Fibroblast of mammary gland (primary cell): ENCODE results near the gene ARHGDIA.

Experiments
- DNase-seq: peaks from one replicate; pipeline ENCODE4 v3.0.0-alpha.2; 2010; ENCODE audit warnings: low read depth
- H3K4me3 ChIP-seq: 2 replicates; pipeline ENCODE4 v1.5.1; 2011; ENCODE audit warnings: low read depth, mild to moderate bottlenecking, low read length, moderate library complexity; ENCODE audit not compliant: control insufficient read depth
- TF ChIP-seq, protein P1 (sequence below): conservative IDR thresholded peaks from 2 replicates; pipeline ENCODE4 v1.5.1; 2011; ENCODE audit warnings: low read depth, low read length, inconsistent platforms; ENCODE audit not compliant: control insufficient read depth, insufficient read depth

The ARHGDIA gene

DNA sequence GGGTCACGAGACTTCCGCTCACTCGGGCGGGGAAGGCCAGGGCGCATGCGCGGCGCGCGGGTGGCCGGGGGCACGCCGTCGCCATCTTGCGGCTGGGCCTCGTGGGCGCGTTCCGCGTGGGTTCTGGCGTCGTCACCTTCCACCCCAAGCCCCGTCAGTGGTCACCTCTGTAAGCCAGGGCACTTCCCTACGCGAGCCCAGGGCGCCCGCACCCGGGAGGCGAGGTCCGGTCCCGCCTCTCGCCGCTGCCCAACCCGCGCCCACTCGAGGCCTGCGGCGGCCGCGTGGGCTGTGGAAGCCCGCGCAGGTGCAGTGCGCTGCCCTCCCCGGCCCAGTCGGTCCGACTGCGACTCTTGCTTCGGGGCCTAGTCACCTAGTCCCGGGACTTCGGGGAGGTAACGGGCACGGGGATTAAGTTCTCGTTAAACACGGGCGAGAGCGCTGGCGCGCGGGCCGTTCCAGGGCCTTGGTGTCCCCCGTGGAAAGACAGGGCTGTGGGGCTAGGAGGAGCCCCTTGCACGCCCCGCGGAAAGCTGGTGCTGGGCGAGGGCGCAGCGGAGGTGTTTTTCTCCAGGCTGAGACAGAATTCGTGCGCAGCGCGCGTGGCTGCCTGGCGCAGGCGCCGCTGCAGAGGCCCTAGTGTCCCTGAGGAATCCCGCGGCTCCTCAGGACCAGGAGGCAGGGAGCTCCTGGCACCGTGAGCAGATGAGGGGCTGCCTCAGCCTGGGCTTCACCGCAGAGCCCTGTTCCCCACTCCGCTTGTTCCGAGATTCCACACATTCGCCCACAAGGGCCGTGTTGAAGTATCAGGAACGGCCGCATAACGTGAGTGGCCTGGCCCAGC lies 472 bp upstream of the ARHGDIA start:
- peak; percentile 83 for DNase-seq
- TF ChIP-seq, protein P1, sequence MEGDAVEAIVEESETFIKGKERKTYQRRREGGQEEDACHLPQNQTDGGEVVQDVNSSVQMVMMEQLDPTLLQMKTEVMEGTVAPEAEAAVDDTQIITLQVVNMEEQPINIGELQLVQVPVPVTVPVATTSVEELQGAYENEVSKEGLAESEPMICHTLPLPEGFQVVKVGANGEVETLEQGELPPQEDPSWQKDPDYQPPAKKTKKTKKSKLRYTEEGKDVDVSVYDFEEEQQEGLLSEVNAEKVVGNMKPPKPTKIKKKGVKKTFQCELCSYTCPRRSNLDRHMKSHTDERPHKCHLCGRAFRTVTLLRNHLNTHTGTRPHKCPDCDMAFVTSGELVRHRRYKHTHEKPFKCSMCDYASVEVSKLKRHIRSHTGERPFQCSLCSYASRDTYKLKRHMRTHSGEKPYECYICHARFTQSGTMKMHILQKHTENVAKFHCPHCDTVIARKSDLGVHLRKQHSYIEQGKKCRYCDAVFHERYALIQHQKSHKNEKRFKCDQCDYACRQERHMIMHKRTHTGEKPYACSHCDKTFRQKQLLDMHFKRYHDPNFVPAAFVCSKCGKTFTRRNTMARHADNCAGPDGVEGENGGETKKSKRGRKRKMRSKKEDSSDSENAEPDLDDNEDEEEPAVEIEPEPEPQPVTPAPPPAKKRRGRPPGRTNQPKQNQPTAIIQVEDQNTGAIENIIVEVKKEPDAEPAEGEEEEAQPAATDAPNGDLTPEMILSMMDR = no peak
- peak overlapping the region; percentile 64 for H3K4me3 ChIP-seq

- peak overlapping the region; percentile 76 for H3K4me3 ChIP-seq
- TF ChIP-seq, protein P1 = no peak
- peak; percentile 69 for DNase-seq
These were observed 781 bp downstream of the ARHGDIA start for GRCh38 chr17:81870131-81870980.

- TF ChIP-seq, protein P1 = peak; percentile 45
- peak; percentile 27 for DNase-seq
- H3K4me3 ChIP-seq = peak overlapping the region; percentile 76
These were observed 1.7 kb downstream of the ARHGDIA start for GRCh38 chr17:81869221-81870130.

DNA sequence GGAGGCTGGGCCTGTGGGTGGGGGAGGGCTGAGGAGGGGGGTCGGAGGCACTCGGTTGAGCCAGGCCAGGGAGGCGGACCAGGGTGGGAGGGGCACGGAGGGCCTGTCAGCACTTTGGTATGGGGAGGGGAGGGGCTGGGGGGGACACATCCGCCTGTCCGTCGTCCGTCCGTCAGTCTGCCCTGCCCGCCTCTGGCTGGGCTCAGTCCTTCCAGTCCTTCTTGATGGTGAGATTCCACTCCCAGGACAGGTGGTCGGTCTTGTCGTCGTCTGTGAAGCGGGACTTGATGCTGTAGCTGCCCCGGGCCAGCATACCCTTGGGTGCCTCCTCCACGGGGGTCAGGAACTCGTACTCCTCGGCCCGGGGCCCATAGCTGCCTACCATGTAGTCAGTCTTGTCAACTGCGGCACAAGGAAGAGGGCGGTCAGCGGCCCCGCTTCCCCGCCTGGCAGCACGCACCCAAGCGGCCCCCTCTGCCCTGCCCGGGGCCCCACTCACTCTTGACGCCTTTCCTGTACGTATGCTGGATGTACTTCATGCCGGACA lies 2.4 kb downstream of the ARHGDIA start:
- DNase-seq = peak; percentile 89
- TF ChIP-seq, protein P1 = no peak
- H3K4me3 ChIP-seq = peak overlapping the region; percentile 76

DNA sequence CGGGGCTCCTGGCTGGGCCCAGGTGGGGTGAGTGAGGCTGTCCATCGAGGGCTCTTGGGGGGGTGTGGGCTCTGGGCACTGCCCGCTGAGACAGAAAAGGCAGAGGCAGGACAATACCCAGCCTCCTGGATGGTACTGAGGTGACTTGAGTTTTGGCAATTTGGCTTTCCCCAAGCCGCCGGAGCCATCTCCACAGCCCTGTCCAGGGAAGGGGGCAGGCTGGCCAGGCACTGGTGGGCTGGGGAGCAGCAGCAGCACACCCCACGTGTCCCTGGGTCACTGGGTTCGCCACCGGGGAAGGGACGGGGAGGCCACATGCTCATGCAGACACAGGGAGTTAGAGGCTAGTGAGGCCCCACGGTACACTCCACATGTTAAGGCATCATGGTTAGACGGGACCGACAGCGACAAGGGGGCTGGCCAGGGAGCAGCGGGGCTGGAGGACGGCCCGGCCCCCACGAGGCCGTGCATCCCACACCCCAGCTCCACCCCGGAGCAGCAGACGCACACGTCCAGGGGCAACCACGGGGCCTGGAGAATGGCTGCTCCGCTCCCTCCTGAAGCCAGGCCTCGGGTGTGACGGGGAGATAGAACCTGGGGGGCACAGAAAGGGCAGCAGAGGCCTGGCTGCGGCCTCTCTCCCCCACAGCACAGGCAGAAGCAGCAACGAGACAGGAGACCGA lies 3.0 kb downstream of the ARHGDIA start:
- TF ChIP-seq, protein P1 = no peak
- DNase-seq = no peak
- H3K4me3 ChIP-seq = no peak overlapping the region
